Right lobe of liver (tissue), 6 donors: ENCODE measurements around the gene PIEZO2. TPM values are rescaled to one million over a fixed set of nuclear protein-coding genes. Genes with fewer than 3 reads are reported as not detected.

Experiments used
- ATAC-seq, 4 donors: fragments of 200-7000 bp; cut with Tn5 transposase; one replicate each; pipeline ENCODE4 v1.9.1; 2020; ENCODE audit warnings: mild to moderate bottlenecking in 4 of 4, moderate library complexity in 4 of 4
- DNase-seq, 3 donors: peaks; one replicate each; pipeline ENCODE4 v3.0.0-alpha.2; 2020
- H3K27ac ChIP-seq, 3 donors: fragments of 200-600 bp; one replicate each; pipeline ENCODE4 v1.8.0; 2022
- H3K27me3 ChIP-seq, 2 donors: fragments of 200-600 bp; one replicate each; pipeline ENCODE4 v1.8.0; 2022
- H3K36me3 ChIP-seq, 4 donors: fragments of 200-600 bp; sonication (generic) in 1 of 4; one replicate each; pipeline versions ENCODE4 v1.5.1 to v1.8.0; 2017 to 2022; ENCODE audit warnings: control low read depth in 1 of 4
- H3K4me1 ChIP-seq, 4 donors: fragments of 200-600 bp; sonication (generic) in 1 of 4; one replicate each; pipeline versions ENCODE4 v1.5.1 to v1.8.0; 2017 to 2022; ENCODE audit warnings: control low read depth in 1 of 4
- H3K4me3 ChIP-seq, 3 donors: fragments of 200-600 bp; one replicate each; pipeline ENCODE4 v1.8.0; 2022
- H3K9me3 ChIP-seq, 4 donors: fragments of 200-600 bp; sonication (generic) in 1 of 4; one replicate each; pipeline versions ENCODE4 v1.5.1 to v1.8.0; 2017 to 2022; ENCODE audit warnings: control low read depth in 1 of 4
- POLR2A ChIP-seq: fragments of 450-650 bp; IDR thresholded peaks from one replicate; pipeline ENCODE4 v1.6.1; 2017; ENCODE audit warnings: antibody characterized with exemption, mild to moderate bottlenecking
- WGBS: methylation state at CpG from one replicate; pipeline ENCODE4 v1.1.6; 2018; ENCODE audit warnings: low coverage, low lambda C conversion rate; ENCODE audit not compliant: insufficient coverage; ENCODE audit errors: missing lambda C conversion rate; 5-methylcytosine and 5-hydroxymethylcytosine counted together
- intact Hi-C, 2 donors: fragments of 100-400 bp; cut with DNase I; formaldehyde crosslinking; loops; one replicate each; pipeline versions ENCODE4 v1.11.2 to v1.14.1; 2022
- total RNA-seq, 6 experiments: library from RNA; depleted of rRNA in 2 of 6; stranded (reverse); fragments of >200 nt in 2 of 6; fragmentation: NEBNext Ultra II Directional in 3 of 6; extraction: Animal tissue kit (Norgen Biotek cat#: 25700) in 3 of 6; gene quantifications; one replicate each; pipeline versions ENCODE4 v1.1.0 to v1.2.4, GENCODE V29; 2016 to 2023
- TF ChIP-seq, protein P1 (sequence below), 4 donors: fragments of 200-600 bp in 3 of 4; fragments of 450-650 bp in 1 of 4; IDR thresholded peaks; one replicate each; pipeline versions ENCODE4 v1.5.1 to v1.8.0; 2016 to 2022; ENCODE audit warnings: antibody characterized with exemption in 4 of 4, mild to moderate bottlenecking in 2 of 4
- donor health status: DM: no; HTN: yes; CAD: no.
- donor health status: DM: no; HTN: no; CAD: no.
- donor health status: DM: no; HTN: no; CAD: no.
- donor health status: DM: no; HTN: yes; CAD: no.
- donor health status: DM: no; HTN: yes; CAD: no.

PIEZO2 gene
- total RNA-seq, 6 experiments from 2014 or later, result 6.6 to 16.9 (median 10.1) TPM

GRCh38 chr18:11046140-11046539 lies 103.2 kb downstream of the PIEZO2 start:
- H3K36me3 ChIP-seq, result no peaks in the 10 kb centered on the region
- no peaks in the 10 kb centered on the region for H3K27me3 ChIP-seq
- no peak overlapping the region for H3K4me3 ChIP-seq
- TF ChIP-seq, protein P1, sequence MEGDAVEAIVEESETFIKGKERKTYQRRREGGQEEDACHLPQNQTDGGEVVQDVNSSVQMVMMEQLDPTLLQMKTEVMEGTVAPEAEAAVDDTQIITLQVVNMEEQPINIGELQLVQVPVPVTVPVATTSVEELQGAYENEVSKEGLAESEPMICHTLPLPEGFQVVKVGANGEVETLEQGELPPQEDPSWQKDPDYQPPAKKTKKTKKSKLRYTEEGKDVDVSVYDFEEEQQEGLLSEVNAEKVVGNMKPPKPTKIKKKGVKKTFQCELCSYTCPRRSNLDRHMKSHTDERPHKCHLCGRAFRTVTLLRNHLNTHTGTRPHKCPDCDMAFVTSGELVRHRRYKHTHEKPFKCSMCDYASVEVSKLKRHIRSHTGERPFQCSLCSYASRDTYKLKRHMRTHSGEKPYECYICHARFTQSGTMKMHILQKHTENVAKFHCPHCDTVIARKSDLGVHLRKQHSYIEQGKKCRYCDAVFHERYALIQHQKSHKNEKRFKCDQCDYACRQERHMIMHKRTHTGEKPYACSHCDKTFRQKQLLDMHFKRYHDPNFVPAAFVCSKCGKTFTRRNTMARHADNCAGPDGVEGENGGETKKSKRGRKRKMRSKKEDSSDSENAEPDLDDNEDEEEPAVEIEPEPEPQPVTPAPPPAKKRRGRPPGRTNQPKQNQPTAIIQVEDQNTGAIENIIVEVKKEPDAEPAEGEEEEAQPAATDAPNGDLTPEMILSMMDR (IDR thresholded peaks at IDR 0.05), result no peak
- no peak for TF ChIP-seq POLR2A
- peaks cover 0 to 5% (median 0%) of the 10 kb centered on the region in 4 donors for H3K4me1 ChIP-seq
- intact Hi-C loops, result loop anchor here (10.0 kb wide), 2 partner anchors 61 to 191 kb away; no protein-coding TSS in a partner anchor
- 100% methylated on average over 1 of the region's 2 CpGs for WGBS
- no peaks in the 10 kb centered on the region for H3K9me3 ChIP-seq
- H3K27ac ChIP-seq, result no peak overlapping the region
- ATAC-seq (no peak), DNase-seq (no peak)

DNA sequence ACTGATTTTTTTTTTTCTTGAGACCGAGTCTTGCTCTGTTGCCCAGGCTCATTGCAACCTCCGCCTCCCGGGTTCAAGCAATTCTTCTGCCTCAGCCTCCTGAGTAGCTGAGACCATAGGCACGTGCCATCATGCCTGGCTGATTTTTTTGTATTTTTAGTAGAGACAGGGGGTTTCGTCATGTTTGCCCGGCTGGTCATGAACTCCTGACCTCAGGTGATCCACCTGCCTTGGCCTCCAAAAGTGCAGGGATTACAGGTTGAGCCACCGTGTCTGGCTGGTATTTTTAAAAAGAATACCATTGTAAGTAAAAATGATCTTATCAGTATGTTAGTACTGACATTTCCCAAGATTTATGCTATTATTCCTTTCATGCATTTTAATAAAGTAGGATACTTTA lies 105.7 kb downstream of the PIEZO2 start:
- H3K27me3 ChIP-seq, result no peaks in the 10 kb centered on the region
- 58% methylated on average over 5 of the region's 7 CpGs for WGBS
- peaks cover 0 to 5% (median 0%) of the 10 kb centered on the region in 4 donors for H3K4me1 ChIP-seq
- DNase-seq, result peak in 1 of 3 donors; percentile 63
- TF ChIP-seq POLR2A, result no peak
- TF ChIP-seq, protein P1 (IDR thresholded peaks at IDR 0.05), result no peak
- H3K9me3 ChIP-seq, result no peaks in the 10 kb centered on the region
- no peaks in the 10 kb centered on the region for H3K36me3 ChIP-seq
- ATAC-seq, result peak in 3 of 4 donors; percentile 21 to 59 (median 33)
- H3K4me3 ChIP-seq, result no peak overlapping the region
- intact Hi-C loops, result loop anchor here (10.0 kb wide), 2 partner anchors 59 to 189 kb away; no protein-coding TSS in a partner anchor
- H3K27ac ChIP-seq, result no peak overlapping the region

- Histone ChIP-seq H3K4me1 (peaks cover 0 to 5% (median 0%) of the 10 kb centered on the region in 4 donors), H3K36me3 (no peaks in the 10 kb centered on the region), H3K9me3 (no peaks in the 10 kb centered on the region), H3K4me3 (no peak overlapping the region), H3K27ac (no peak overlapping the region), H3K27me3 (no peaks in the 10 kb centered on the region)
- peak; percentile 32 to 75 (median 52) for ATAC-seq
- DNase-seq, result no peak
- TF ChIP-seq, protein P1 (IDR thresholded peaks at IDR 0.05), result no peak
- no peak for TF ChIP-seq POLR2A
- intact Hi-C loops, result loop anchor here (10.0 kb wide), 2 partner anchors 57 to 187 kb away; no protein-coding TSS in a partner anchor
- WGBS, result 50% methylated on average over 3 of the region's 4 CpGs
Measured at GRCh38 chr18:11042247-11042646, 107.1 kb downstream of the PIEZO2 start.

DNA sequence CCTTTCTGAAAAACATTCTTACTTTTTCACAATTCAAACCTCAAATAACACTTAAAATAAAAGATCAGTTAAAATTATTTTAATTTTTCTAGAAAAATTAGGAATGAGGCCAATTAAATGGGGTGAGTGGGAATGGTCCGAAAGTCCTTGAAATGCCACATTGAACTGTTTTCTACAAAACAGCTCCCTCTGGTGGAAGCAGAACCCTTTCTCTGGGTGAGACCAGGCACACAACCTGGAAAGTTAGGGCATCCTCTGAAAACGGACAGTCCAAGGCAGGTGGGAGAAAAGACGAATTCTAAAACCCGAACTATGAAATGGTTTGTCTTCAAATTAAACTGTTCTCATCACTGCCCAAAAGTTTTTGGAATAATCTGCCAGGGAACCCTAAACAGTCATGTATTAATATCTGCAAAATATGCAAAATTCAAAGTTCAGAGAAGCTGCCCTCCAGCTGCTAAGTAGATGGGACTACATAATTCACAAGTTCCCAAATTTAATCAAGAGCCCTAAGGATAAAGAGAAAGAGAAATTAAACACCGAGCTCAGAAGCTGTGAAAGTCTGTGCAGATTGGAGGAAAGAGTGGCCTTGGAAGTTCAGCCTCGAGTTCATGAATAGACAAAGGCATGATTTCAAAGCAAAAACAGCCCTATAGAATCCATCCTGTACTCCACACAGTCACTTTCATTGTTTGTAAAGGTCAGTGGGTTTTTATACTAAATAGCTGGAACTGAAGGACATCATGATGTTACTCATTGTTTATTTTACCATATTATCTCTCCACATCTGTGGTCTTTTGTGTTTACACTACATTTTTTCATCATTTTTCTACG lies 108.3 kb downstream of the PIEZO2 start:
- ATAC-seq, result peak; percentile 88 to 91 (median 89)
- H3K9me3 ChIP-seq, result no peaks in the 10 kb centered on the region
- intact Hi-C loops, result loop anchor here (10.0 kb wide), 2 partner anchors 56 to 186 kb away; no protein-coding TSS in a partner anchor
- peak in 1 of 3 donors; percentile 73 for DNase-seq
- no peaks in the 10 kb centered on the region for H3K27me3 ChIP-seq
- no peak overlapping the region for H3K4me3 ChIP-seq
- peaks cover 0 to 7% (median 2%) of the 10 kb centered on the region in 4 donors for H3K4me1 ChIP-seq
- H3K27ac ChIP-seq, result no peak overlapping the region
- 19% methylated on average over 7 of the region's 7 CpGs for WGBS
- H3K36me3 ChIP-seq, result no peaks in the 10 kb centered on the region
- TF ChIP-seq, protein P1 (IDR thresholded peaks at IDR 0.05), result peak; percentile 72 to 83 (median 77)
- no peak for TF ChIP-seq POLR2A
